SU-DHL-6 (cell line): ENCODE results near the gene IGF2BP3.
A peak's percentile ranks its signal among the peaks of the same experiment; 100 is the strongest.

Experiments used
- EZH2phosphoT487 ChIP-seq: fragments of 200-600 bp; sonication (generic), shearing (Covaris generic); conservative IDR thresholded peaks from 2 replicates; pipeline ENCODE4 v1.6.1; 2018; ENCODE audit warnings: mild to moderate bottlenecking, antibody characterized with exemption, low read length, moderate library complexity, mixed read lengths
- TF ChIP-seq, protein P1 (sequence below): fragments of 200-600 bp; sonication (generic); IDR thresholded peaks from one replicate; pipeline ENCODE4 v1.5.1; 2017; ENCODE audit warnings: antibody characterized with exemption, mild to moderate bottlenecking, low read length, moderate library complexity; ENCODE audit not compliant: insufficient read depth, poor library complexity, severe bottlenecking

DNA sequence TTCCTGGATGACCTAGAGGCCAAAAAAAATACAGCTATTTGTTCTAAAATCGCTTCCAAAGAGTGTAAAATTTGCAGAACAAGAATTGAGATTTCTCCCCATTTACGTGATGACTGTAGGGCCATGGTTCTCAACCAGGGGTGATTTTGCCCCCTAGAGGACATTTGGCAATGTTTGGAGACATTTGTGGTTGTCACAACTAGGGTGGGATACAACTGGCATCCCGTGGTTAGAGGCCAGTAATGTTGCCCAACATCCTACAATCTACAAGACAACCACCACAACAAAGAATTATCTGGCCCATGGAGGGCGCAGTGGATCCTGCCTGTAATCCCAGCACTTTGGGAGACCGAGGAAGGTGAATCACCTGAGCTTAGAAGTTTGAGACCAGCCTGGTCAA lies 193.9 kb downstream of the IGF2BP3 start:
- TF ChIP-seq, protein P1, sequence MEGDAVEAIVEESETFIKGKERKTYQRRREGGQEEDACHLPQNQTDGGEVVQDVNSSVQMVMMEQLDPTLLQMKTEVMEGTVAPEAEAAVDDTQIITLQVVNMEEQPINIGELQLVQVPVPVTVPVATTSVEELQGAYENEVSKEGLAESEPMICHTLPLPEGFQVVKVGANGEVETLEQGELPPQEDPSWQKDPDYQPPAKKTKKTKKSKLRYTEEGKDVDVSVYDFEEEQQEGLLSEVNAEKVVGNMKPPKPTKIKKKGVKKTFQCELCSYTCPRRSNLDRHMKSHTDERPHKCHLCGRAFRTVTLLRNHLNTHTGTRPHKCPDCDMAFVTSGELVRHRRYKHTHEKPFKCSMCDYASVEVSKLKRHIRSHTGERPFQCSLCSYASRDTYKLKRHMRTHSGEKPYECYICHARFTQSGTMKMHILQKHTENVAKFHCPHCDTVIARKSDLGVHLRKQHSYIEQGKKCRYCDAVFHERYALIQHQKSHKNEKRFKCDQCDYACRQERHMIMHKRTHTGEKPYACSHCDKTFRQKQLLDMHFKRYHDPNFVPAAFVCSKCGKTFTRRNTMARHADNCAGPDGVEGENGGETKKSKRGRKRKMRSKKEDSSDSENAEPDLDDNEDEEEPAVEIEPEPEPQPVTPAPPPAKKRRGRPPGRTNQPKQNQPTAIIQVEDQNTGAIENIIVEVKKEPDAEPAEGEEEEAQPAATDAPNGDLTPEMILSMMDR = peak; percentile 79
- no peak for TF ChIP-seq EZH2phosphoT487
